Measurements from ENCODE around the gene SOCS7.

Gene SOCS7

GRCh38 chr17:38441429-38442061 lies 89.9 kb downstream of the SOCS7 start:
- no peak for DNase-seq (ENCODE audit: low read depth)

- no peak for DNase-seq (ENCODE audit: low read depth)
These were observed 90.9 kb downstream of the SOCS7 start for GRCh38 chr17:38442548-38442947.

GRCh38 chr17:38443356-38444031 lies 91.8 kb downstream of the SOCS7 start:
- DNase-seq (ENCODE audit: low read depth) = no peak

- DNase-seq (ENCODE audit: low read depth) = peak; percentile 15
These were observed 92.5 kb downstream of the SOCS7 start for GRCh38 chr17:38444151-38444550.

GRCh38 chr17:38447502-38448085 lies 96.0 kb downstream of the SOCS7 start:
- no peak for DNase-seq (ENCODE audit: low read depth)

GRCh38 chr17:38448208-38448771 lies 96.6 kb downstream of the SOCS7 start:
- no peak for DNase-seq (ENCODE audit: low read depth)

- DNase-seq (ENCODE audit: low read depth) = no peak
These were observed 97.7 kb downstream of the SOCS7 start for GRCh38 chr17:38449364-38449763.

GRCh38 chr17:38450557-38451029 lies 98.9 kb downstream of the SOCS7 start:
- DNase-seq (ENCODE audit: low read depth) = no peak

- DNase-seq (ENCODE audit: low read depth) = no peak
These were observed 99.6 kb downstream of the SOCS7 start for GRCh38 chr17:38451030-38451839.

- no peak for DNase-seq (ENCODE audit: low read depth)
These were observed 100.3 kb downstream of the SOCS7 start for GRCh38 chr17:38451840-38452529.

- DNase-seq (ENCODE audit: low read depth) = no peak
These were observed 101.1 kb downstream of the SOCS7 start for GRCh38 chr17:38452719-38453118.

- DNase-seq (ENCODE audit: low read depth) = no peak
These were observed 102.3 kb downstream of the SOCS7 start for GRCh38 chr17:38453951-38454421.

- no peak for DNase-seq (ENCODE audit: low read depth)
These were observed 102.9 kb downstream of the SOCS7 start for GRCh38 chr17:38454532-38454931.
